Uterus (tissue), 2 donors: ENCODE data around the gene PCGF1.

Experiments
- POLR2A ChIP-seq, 2 donors: fragments of 450-650 bp; IDR thresholded peaks; one replicate each; pipeline ENCODE4 v1.6.1; 2016; ENCODE audit warnings: antibody characterized with exemption in 2 of 2, mild to moderate bottlenecking in 1 of 2, moderate library complexity in 1 of 2
- TF ChIP-seq, protein P1 (sequence below), 4 experiments: fragments of 200-600 bp in 2 of 4; fragments of 450-650 bp in 2 of 4; sonication (generic) in 2 of 4; IDR thresholded peaks; one replicate each; pipeline ENCODE4 v1.5.1; 2016 to 2019; ENCODE audit warnings: antibody characterized with exemption in 4 of 4, mild to moderate bottlenecking in 2 of 4, moderate library complexity in 1 of 4

DNA sequence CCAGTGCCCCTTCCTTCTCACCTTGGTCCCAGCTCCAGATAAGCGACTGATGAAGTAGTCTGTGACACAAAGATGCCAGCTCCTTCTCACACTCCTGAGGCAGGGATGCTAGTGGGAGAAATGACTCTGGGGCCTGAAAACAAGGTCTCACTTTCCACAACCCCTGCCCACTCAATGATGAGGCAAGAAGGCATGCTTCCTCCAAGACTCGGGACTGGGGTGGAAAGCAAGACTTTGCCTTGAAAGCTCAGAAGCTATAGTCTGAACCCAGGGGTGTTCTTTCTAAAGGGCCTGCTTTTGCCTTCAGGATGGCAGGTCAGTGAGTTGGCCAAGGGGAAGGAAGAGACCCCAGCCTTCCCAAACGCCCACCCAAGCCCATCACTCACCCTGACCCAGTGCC, 26.1 kb downstream of the PCGF1 start:
- TF ChIP-seq, protein P1, sequence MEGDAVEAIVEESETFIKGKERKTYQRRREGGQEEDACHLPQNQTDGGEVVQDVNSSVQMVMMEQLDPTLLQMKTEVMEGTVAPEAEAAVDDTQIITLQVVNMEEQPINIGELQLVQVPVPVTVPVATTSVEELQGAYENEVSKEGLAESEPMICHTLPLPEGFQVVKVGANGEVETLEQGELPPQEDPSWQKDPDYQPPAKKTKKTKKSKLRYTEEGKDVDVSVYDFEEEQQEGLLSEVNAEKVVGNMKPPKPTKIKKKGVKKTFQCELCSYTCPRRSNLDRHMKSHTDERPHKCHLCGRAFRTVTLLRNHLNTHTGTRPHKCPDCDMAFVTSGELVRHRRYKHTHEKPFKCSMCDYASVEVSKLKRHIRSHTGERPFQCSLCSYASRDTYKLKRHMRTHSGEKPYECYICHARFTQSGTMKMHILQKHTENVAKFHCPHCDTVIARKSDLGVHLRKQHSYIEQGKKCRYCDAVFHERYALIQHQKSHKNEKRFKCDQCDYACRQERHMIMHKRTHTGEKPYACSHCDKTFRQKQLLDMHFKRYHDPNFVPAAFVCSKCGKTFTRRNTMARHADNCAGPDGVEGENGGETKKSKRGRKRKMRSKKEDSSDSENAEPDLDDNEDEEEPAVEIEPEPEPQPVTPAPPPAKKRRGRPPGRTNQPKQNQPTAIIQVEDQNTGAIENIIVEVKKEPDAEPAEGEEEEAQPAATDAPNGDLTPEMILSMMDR (IDR thresholded peaks at IDR 0.05) = no peak
- no peak for TF ChIP-seq POLR2A (IDR thresholded peaks at IDR 0.05)
